22Rv1 (cell line): Measurements from ENCODE around the gene CNTN5.

Experiments used
- H3K27ac ChIP-seq: fragments of 450-650 bp; 2 replicates; pipeline ENCODE4 v1.5.1; 2017
- ZFX ChIP-seq: fragments of 450-650 bp; IDR thresholded peaks from 2 replicates; pipeline ENCODE4 v1.6.1; 2017; ENCODE audit warnings: antibody characterized with exemption, borderline replicate concordance
- TF ChIP-seq, protein P1 (sequence below): fragments of 450-650 bp; IDR thresholded peaks from 2 replicates; pipeline ENCODE4 v1.5.1; 2017; ENCODE audit warnings: mild to moderate bottlenecking

CNTN5 gene

GRCh38 chr11:99371257-99371656, 350.5 kb downstream of the CNTN5 start:
- TF ChIP-seq, protein P1, sequence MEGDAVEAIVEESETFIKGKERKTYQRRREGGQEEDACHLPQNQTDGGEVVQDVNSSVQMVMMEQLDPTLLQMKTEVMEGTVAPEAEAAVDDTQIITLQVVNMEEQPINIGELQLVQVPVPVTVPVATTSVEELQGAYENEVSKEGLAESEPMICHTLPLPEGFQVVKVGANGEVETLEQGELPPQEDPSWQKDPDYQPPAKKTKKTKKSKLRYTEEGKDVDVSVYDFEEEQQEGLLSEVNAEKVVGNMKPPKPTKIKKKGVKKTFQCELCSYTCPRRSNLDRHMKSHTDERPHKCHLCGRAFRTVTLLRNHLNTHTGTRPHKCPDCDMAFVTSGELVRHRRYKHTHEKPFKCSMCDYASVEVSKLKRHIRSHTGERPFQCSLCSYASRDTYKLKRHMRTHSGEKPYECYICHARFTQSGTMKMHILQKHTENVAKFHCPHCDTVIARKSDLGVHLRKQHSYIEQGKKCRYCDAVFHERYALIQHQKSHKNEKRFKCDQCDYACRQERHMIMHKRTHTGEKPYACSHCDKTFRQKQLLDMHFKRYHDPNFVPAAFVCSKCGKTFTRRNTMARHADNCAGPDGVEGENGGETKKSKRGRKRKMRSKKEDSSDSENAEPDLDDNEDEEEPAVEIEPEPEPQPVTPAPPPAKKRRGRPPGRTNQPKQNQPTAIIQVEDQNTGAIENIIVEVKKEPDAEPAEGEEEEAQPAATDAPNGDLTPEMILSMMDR, result no peak
- TF ChIP-seq ZFX, result no peak
- H3K27ac ChIP-seq, result no peak overlapping the region

DNA sequence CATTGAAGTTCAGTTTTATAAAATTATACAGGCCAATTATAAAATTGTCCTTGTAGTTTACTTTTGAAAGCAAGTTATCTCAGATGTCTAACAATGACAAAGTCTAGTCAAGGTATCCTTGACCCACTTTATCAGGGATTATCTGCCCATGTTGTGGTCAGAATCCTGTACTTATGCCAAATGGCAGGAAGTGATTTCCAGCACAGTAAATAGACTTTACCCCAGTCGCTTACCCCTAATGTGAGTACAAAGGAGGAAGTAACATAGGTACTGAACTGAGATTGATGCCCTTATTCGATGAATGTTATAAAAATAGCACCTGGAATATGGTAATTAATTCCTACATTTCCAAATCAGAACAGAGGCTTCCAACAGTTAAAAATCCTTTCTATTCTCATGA, 355.7 kb downstream of the CNTN5 start:
- TF ChIP-seq, protein P1, result no peak
- no peak for TF ChIP-seq ZFX

GRCh38 chr11:99383648-99384245, 363.0 kb downstream of the CNTN5 start:
- no peak overlapping the region for H3K27ac ChIP-seq
- TF ChIP-seq ZFX, result no peak
- TF ChIP-seq, protein P1, result no peak

More for the DNA sequence above, 355.7 kb downstream of the CNTN5 start:
- no peak overlapping the region for H3K27ac ChIP-seq

DNA sequence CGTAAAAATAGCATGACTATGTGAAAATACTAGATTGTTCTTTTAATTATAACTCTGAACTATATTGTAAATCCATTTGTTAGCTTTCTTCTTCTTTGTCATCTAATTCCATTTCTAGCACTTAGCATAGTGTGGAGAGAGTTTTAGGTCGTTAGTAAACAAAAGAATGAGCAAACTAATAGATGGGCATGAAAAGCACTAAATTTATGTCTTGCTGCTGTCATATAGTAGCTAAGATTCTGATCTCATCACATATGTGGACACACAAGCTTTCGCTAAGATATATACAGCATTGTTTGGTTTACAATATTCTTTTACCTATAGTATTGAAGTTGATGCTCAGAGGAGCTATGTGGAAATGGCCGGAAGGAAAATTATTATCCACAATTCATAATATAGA, 370.5 kb downstream of the CNTN5 start:
- H3K27ac ChIP-seq, result no peak overlapping the region
- TF ChIP-seq, protein P1, result no peak
- TF ChIP-seq ZFX, result no peak

GRCh38 chr11:99406345-99406744, 385.6 kb downstream of the CNTN5 start:
- H3K27ac ChIP-seq, result no peak overlapping the region
- TF ChIP-seq ZFX, result no peak
- TF ChIP-seq, protein P1, result no peak

DNA sequence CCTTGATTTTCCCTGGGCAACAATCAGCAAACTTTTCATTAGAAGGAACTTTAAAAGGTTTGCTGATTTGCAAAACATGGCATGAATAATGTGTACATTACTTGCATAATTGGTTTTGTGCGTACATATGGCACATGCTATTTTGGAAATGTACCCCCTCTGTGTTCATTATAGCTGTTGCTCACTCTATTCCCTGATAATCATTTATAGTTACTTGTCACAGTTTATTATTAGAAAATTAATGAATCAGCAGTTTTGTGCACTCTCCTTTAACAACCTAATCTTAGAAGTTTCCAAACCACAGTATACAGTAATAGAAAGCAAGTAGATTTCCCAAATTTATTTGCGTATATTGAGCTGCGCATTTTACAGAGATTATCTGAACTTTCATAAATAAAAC, 389.9 kb downstream of the CNTN5 start:
- TF ChIP-seq, protein P1, result no peak
- no peak for TF ChIP-seq ZFX
- no peak overlapping the region for H3K27ac ChIP-seq

GRCh38 chr11:99418927-99419720, 398.4 kb downstream of the CNTN5 start:
- H3K27ac ChIP-seq, result no peak overlapping the region

More at GRCh38 chr11:99418927-99419720, 398.4 kb downstream of the CNTN5 start:
- TF ChIP-seq, protein P1, result no peak
- no peak for TF ChIP-seq ZFX
